Mesendoderm (in vitro differentiated cells): Measurements from ENCODE around the gene SCN9A.
A peak's percentile ranks its signal among the peaks of the same experiment; 100 is the strongest.

Experiments used
- DNase-seq: peaks from one replicate; pipeline ENCODE4 v3.0.0; 2013
- H2AK5ac ChIP-seq: 2 replicates; pipeline ENCODE4 v1.6.1; 2013; ENCODE audit warnings: low read length, inconsistent platforms
- H2BK120ac ChIP-seq: 2 replicates; pipeline ENCODE4 v1.6.1; 2013; ENCODE audit warnings: low read depth, mild to moderate bottlenecking, low read length, moderate library complexity, mixed read lengths
- H2BK15ac ChIP-seq: replicated peaks from 2 replicates; pipeline ENCODE4 v1.6.1; 2013; ENCODE audit warnings: low read depth, mild to moderate bottlenecking, moderate library complexity
- H2BK5ac ChIP-seq: 2 replicates; pipeline ENCODE4 v1.6.1; 2013; ENCODE audit warnings: low read length, inconsistent platforms
- H3K18ac ChIP-seq: 2 replicates; pipeline ENCODE4 v1.6.1; 2013; ENCODE audit warnings: mild to moderate bottlenecking, low read length, mixed read lengths
- H3K23ac ChIP-seq: one replicate; pipeline ENCODE4 v1.6.1; 2013; ENCODE audit warnings: low read length
- H3K27ac ChIP-seq: 2 replicates; pipeline ENCODE4 v1.5.1; 2013; ENCODE audit warnings: low read depth, mild to moderate bottlenecking, inconsistent platforms, low read length, moderate library complexity
- H3K27me3 ChIP-seq: 2 replicates; pipeline ENCODE4 v1.6.1; 2013; ENCODE audit warnings: low read length, control low read depth, mild to moderate bottlenecking, inconsistent platforms; ENCODE audit not compliant: insufficient read depth, poor library complexity
- H3K36me3 ChIP-seq: 2 replicates; pipeline ENCODE4 v1.6.1; 2013; ENCODE audit warnings: low read length, inconsistent platforms; ENCODE audit not compliant: control insufficient read depth, insufficient read depth
- H3K4ac ChIP-seq: one replicate; pipeline ENCODE4 v1.6.1; 2013; ENCODE audit warnings: low read depth, mild to moderate bottlenecking, low read length, moderate library complexity
- H3K4me1 ChIP-seq: 2 replicates; pipeline ENCODE4 v1.6.1; 2013; ENCODE audit warnings: low read depth, low read length, inconsistent platforms; ENCODE audit not compliant: control insufficient read depth
- H3K4me2 ChIP-seq: 2 replicates; pipeline ENCODE4 v1.6.1; 2013; ENCODE audit warnings: low read length
- H3K4me3 ChIP-seq: 2 replicates; pipeline ENCODE4 v1.5.1; 2013; ENCODE audit warnings: mild to moderate bottlenecking, low read length
- H3K56ac ChIP-seq: one replicate; pipeline ENCODE4 v1.6.1; 2013; ENCODE audit warnings: low read length
- H3K79me1 ChIP-seq: 2 replicates; pipeline ENCODE4 v1.6.1; 2013; ENCODE audit warnings: low read length, inconsistent platforms
- H3K79me2 ChIP-seq: 2 replicates; pipeline ENCODE4 v1.6.1; 2013; ENCODE audit warnings: mild to moderate bottlenecking, low read length; ENCODE audit not compliant: control insufficient read depth, insufficient read depth
- H3K9ac ChIP-seq: 2 replicates; pipeline ENCODE4 v1.6.1; 2013; ENCODE audit warnings: low read length, inconsistent platforms
- H4K5ac ChIP-seq: one replicate; pipeline ENCODE4 v1.6.1; 2013; ENCODE audit warnings: low read length
- H4K8ac ChIP-seq: one replicate; pipeline ENCODE4 v1.6.1; 2013; ENCODE audit warnings: low read depth, mild to moderate bottlenecking, control low read depth, low read length, moderate library complexity
- WGBS: extraction: QIAGEN DNeasy Blood & Tissue Kit; methylation state at CpG from one replicate; pipeline ENCODE4 v1.1.7; 2013; ENCODE audit warnings: low lambda C conversion rate, missing lambda C conversion rate; ENCODE audit not compliant: insufficient coverage; ENCODE audit errors: extremely low coverage; 5-methylcytosine and 5-hydroxymethylcytosine counted together

The SCN9A gene

DNA sequence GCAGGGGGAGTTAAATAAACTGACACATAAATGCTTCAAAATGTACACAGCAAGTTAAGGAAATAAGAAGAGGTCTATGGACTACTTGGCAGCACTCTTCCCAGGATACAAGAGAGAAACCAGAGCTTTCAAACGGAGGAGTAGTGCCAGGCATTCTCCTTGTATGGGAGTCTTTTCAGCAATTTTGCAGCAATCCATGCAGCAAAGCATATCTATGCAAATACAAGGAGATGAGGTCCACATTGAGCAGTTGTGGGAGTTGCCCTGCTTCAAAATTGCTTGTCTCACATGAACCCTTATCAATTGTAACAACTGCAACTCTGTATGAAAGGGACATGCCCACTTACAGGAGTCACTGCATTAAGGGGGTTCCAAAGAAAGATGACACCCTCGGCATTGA is 37.8 kb downstream of the SCN9A start:
- Histone ChIP-seq H3K9ac (no peak overlapping the region), H3K18ac (no peak overlapping the region), H2BK120ac (no peak overlapping the region), H3K4me3 (no peak overlapping the region), H3K56ac (no peak overlapping the region), H3K27ac (no peak overlapping the region), H2BK5ac (no peak overlapping the region), H2BK15ac (no peak overlapping the region), H2AK5ac (no peak overlapping the region), H3K36me3 (no peaks in the 10 kb centered on the region), H3K4ac (no peak overlapping the region), H3K4me2 (no peak overlapping the region), H4K8ac (no peak overlapping the region), H3K4me1 (no peaks in the 10 kb centered on the region), H4K5ac (no peak overlapping the region), H3K27me3 (no peaks in the 10 kb centered on the region), H3K79me2 (no peaks in the 10 kb centered on the region), H3K23ac (no peak overlapping the region), H3K79me1 (no peaks in the 10 kb centered on the region)
- no CpG with 5 or more reads among the region's 2 CpGs for WGBS
- peak; percentile 41 for DNase-seq

DNA sequence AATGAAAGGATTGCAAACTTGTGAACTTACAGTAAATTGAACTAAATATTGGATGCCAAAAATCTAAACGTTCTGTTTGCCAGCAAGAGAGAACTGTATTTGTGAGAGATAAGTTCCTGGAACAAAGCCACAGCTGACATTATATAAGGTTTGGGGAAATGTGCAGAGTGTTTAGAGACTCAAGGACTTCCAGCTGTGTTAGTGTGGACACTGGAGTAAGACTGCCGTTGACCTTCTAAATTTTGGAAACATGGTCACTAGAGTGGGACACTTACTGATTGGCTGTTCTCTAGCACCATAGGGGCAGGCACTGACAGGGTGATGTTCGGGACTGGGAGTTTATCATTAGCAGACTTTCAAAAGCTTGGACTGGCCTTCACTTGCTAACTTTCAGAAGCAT is 40.5 kb downstream of the SCN9A start:
- Histone ChIP-seq H3K79me1 (no peaks in the 10 kb centered on the region), H3K4me2 (no peak overlapping the region), H3K79me2 (no peaks in the 10 kb centered on the region), H2BK120ac (no peak overlapping the region), H2AK5ac (no peak overlapping the region), H3K36me3 (no peaks in the 10 kb centered on the region), H3K23ac (no peak overlapping the region), H4K5ac (no peak overlapping the region), H3K18ac (no peak overlapping the region), H3K4me1 (no peaks in the 10 kb centered on the region), H3K9ac (no peak overlapping the region), H3K56ac (no peak overlapping the region), H3K4me3 (no peak overlapping the region), H2BK15ac (no peak overlapping the region), H4K8ac (no peak overlapping the region), H3K27me3 (no peaks in the 10 kb centered on the region), H3K27ac (no peak overlapping the region), H2BK5ac (no peak overlapping the region), H3K4ac (no peak overlapping the region)
- no peak for DNase-seq
- no CpG with 5 or more reads among the region's 3 CpGs for WGBS

DNA sequence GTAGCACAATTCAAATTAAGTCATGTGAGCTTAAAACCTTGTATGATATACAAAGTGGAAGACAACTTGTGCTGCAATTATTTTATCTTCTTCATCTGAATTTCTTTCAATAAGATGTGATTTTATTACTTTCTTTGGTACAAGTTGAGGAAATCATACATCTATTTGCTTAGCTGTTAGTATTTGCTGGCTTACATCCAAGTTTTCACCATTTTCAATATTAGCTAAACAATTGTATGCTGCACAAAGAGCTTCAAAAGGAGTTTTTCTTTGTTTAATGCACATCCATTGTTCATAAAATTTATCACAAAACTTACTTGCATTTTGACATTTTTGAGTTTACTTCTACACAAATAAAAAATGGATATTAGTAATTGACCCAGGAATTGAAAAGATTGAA is 40.9 kb downstream of the SCN9A start:
- H3K4ac ChIP-seq: no peak overlapping the region
- H3K18ac ChIP-seq: no peak overlapping the region

DNA sequence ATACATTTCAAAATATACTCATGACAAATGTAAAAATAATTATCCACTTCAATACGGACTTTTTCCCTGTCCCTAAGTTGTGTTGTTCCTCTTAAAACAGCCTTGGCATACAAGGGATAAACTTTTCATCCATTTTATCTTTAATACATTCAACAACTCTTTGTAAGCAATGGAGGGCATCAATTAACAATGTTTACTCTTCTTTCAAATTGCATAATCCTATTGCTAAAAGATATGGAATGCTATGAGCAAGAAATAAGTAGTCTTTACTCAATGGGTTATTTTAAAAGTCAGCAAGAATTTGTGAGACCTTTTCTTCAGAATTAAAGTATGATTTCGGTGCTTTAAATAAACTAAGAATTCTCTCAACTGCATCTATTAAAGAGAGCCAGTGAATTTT is 41.9 kb downstream of the SCN9A start:
- H4K5ac ChIP-seq: no peak overlapping the region
- no CpG with 5 or more reads among the region's 2 CpGs for WGBS

More for the DNA sequence above, 40.9 kb downstream of the SCN9A start:
- Histone ChIP-seq H3K23ac (no peak overlapping the region), H3K36me3 (no peaks in the 10 kb centered on the region), H3K27ac (no peak overlapping the region), H3K9ac (no peak overlapping the region), H4K8ac (no peak overlapping the region), H3K79me2 (no peaks in the 10 kb centered on the region), H3K4me3 (no peak overlapping the region), H3K56ac (no peak overlapping the region), H3K79me1 (no peaks in the 10 kb centered on the region), H4K5ac (no peak overlapping the region), H3K4me2 (no peak overlapping the region), H3K4me1 (no peaks in the 10 kb centered on the region), H2BK120ac (no peak overlapping the region), H3K27me3 (no peaks in the 10 kb centered on the region), H2BK5ac (no peak overlapping the region), H2AK5ac (no peak overlapping the region), H2BK15ac (no peak overlapping the region)
- no peak for DNase-seq

DNA sequence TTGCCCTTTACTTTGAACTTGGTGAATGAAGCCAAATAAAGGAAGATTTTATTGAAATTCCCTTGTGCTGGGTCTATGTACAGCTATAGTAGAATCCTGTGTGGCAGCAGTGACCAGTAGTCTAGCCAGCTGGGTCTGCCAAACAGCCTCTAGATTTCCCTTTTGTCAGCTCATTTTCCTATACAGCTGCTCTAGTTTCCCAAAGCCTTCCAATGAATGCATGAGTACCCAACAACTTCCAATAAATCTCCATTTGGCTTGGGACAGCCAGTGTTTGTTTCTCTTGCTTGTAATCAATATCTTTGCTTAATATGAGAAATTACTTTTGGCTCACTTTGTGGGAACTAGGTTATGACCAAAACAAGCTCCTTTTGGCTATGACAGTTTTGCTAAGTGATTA is 43.6 kb downstream of the SCN9A start:
- Histone ChIP-seq H3K23ac (no peak overlapping the region), H2BK15ac (no peak overlapping the region), H3K4me1 (no peaks in the 10 kb centered on the region), H2AK5ac (no peak overlapping the region), H3K4me2 (no peak overlapping the region), H3K18ac (no peak overlapping the region), H2BK120ac (no peak overlapping the region), H3K79me1 (no peaks in the 10 kb centered on the region), H3K27ac (no peak overlapping the region), H3K56ac (no peak overlapping the region), H3K27me3 (no peaks in the 10 kb centered on the region), H3K4ac (no peak overlapping the region), H3K36me3 (no peaks in the 10 kb centered on the region), H3K4me3 (no peak overlapping the region), H4K8ac (no peak overlapping the region), H3K9ac (no peak overlapping the region), H2BK5ac (no peak overlapping the region), H3K79me2 (no peaks in the 10 kb centered on the region), H4K5ac (no peak overlapping the region)
- no peak for DNase-seq

More for the DNA sequence above, 41.9 kb downstream of the SCN9A start:
- H3K79me1 ChIP-seq: no peaks in the 10 kb centered on the region
- no peak overlapping the region for H2AK5ac ChIP-seq
- no peaks in the 10 kb centered on the region for H3K27me3 ChIP-seq
- H2BK120ac ChIP-seq: no peak overlapping the region
- H3K4me2 ChIP-seq: no peak overlapping the region
- H2BK15ac ChIP-seq: no peak overlapping the region
- no peak overlapping the region for H4K8ac ChIP-seq
- no peak overlapping the region for H3K27ac ChIP-seq
- no peaks in the 10 kb centered on the region for H3K79me2 ChIP-seq
- no peak overlapping the region for H3K4me3 ChIP-seq
- DNase-seq: no peak
- H3K18ac ChIP-seq: no peak overlapping the region
- no peak overlapping the region for H3K56ac ChIP-seq
- no peaks in the 10 kb centered on the region for H3K36me3 ChIP-seq
- H3K9ac ChIP-seq: no peak overlapping the region
- no peak overlapping the region for H3K23ac ChIP-seq
- H3K4ac ChIP-seq: no peak overlapping the region
- H3K4me1 ChIP-seq: no peaks in the 10 kb centered on the region
- no peak overlapping the region for H2BK5ac ChIP-seq

DNA sequence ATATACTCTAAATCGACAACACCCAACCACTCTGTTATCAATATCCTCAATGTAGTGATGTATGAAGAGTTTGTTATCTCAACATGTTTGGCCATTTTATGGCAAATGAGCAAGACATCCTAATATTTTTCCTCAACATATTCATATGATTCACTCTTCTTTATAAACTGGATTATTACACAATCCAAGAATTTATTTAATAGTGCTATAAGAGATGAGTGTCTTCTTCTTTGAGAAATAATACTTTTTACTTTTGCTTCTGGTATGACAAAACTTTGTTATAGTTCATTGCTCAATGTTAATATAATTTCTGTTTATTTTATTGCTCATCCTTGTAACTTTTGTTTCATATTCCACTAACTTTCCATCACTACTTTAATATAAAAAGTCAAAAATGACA is 44.3 kb downstream of the SCN9A start:
- Histone ChIP-seq H3K4ac (no peak overlapping the region), H4K5ac (no peak overlapping the region), H2BK15ac (no peak overlapping the region), H3K79me1 (no peaks in the 10 kb centered on the region), H3K4me1 (no peaks in the 10 kb centered on the region), H3K9ac (no peak overlapping the region), H2BK5ac (no peak overlapping the region), H3K27ac (no peak overlapping the region), H4K8ac (no peak overlapping the region), H3K4me3 (no peak overlapping the region), H3K4me2 (no peak overlapping the region), H2AK5ac (no peak overlapping the region), H3K79me2 (no peaks in the 10 kb centered on the region), H3K18ac (no peak overlapping the region), H3K27me3 (no peaks in the 10 kb centered on the region), H3K36me3 (no peaks in the 10 kb centered on the region), H3K23ac (no peak overlapping the region), H3K56ac (no peak overlapping the region), H2BK120ac (no peak overlapping the region)
- no CpG with 5 or more reads among the region's 1 CpG for WGBS
- DNase-seq: no peak
